Testis (tissue), 3 donors: ENCODE data around the gene MARCHF5. TPM values are rescaled to one million over a fixed set of nuclear protein-coding genes. Genes with fewer than 3 reads are reported as not detected.
"Not testable (repeated sequence)": the region's sequence is repeated elsewhere in the genome, so short reads cannot be mapped to it uniquely, and the experiment has no call there.

ENCODE experiments used
- DNase-seq: peaks from one replicate; pipeline ENCODE4 v3.0.0-alpha.2; 2019
- H3K27ac ChIP-seq, 2 donors: fragments of 200-600 bp; sonication (generic); one replicate each; pipeline ENCODE4 v1.5.1; 2019
- H3K27me3 ChIP-seq: fragments of 200-600 bp; sonication (generic); one replicate; pipeline ENCODE4 v1.5.1; 2019
- H3K36me3 ChIP-seq: fragments of 200-600 bp; sonication (generic); one replicate; pipeline ENCODE4 v1.5.1; 2017; ENCODE audit warnings: low read depth; ENCODE audit errors: missing control alignments
- H3K4me1 ChIP-seq: fragments of 200-600 bp; sonication (generic); one replicate; pipeline ENCODE4 v1.5.1; 2019
- H3K4me3 ChIP-seq, 2 donors: fragments of 200-600 bp; sonication (generic); one replicate each; pipeline ENCODE4 v1.5.1; 2017 to 2019
- H3K9me3 ChIP-seq: fragments of 200-600 bp; sonication (generic); one replicate; pipeline ENCODE4 v1.5.1; 2017
- POLR2A ChIP-seq: fragments of 450-650 bp; IDR thresholded peaks from one replicate; pipeline ENCODE4 v1.6.1; 2017; ENCODE audit warnings: antibody characterized with exemption, mild to moderate bottlenecking, moderate library complexity
- WGBS, 2 donors: methylation state at CpG; one replicate each; pipeline ENCODE4 v1.1.5; 2018; 5-methylcytosine and 5-hydroxymethylcytosine counted together
- intact Hi-C: fragments of 100-400 bp; cut with DNase I; formaldehyde crosslinking; loops from one replicate; pipeline ENCODE4 v1.15.1; 2023; ENCODE audit warnings: low total_unique reads
- polyA plus RNA-seq: library from polyadenylated mRNA; stranded (reverse); fragments of 350-450 nt; fragmentation: Illumina TruSeq; extraction: RNeasy Lipid Tissue Mini Kit (QIAGEN cat#74804); gene quantifications from one replicate; pipeline ENCODE4 v1.2.3, GENCODE V29; 2014; ENCODE audit warnings: low read depth, low replicate concordance; ENCODE audit not compliant: insufficient read depth
- total RNA-seq, 2 donors: library from RNA; depleted of rRNA; stranded (reverse); fragments of >200 nt; gene quantifications; one replicate each; pipeline ENCODE4 v1.2.3, GENCODE V29; 2016
- TF ChIP-seq, protein P1 (sequence below), 3 experiments: fragments of 450-650 bp in 2 of 3; fragments of 200-600 bp in 1 of 3; sonication (generic) in 1 of 3; IDR thresholded peaks; one replicate each; pipeline ENCODE4 v1.5.1; 2016 to 2019; ENCODE audit warnings: antibody characterized with exemption in 3 of 3, mild to moderate bottlenecking in 2 of 3, moderate library complexity in 1 of 3

The MARCHF5 gene
- total and polyA plus RNA-seq, 3 donors from 2014 or later: 17.1 to 53.9 (median 23.3) TPM

- peaks cover 1% of the 10 kb centered on the region for H3K36me3 ChIP-seq
- TF ChIP-seq, protein P1, sequence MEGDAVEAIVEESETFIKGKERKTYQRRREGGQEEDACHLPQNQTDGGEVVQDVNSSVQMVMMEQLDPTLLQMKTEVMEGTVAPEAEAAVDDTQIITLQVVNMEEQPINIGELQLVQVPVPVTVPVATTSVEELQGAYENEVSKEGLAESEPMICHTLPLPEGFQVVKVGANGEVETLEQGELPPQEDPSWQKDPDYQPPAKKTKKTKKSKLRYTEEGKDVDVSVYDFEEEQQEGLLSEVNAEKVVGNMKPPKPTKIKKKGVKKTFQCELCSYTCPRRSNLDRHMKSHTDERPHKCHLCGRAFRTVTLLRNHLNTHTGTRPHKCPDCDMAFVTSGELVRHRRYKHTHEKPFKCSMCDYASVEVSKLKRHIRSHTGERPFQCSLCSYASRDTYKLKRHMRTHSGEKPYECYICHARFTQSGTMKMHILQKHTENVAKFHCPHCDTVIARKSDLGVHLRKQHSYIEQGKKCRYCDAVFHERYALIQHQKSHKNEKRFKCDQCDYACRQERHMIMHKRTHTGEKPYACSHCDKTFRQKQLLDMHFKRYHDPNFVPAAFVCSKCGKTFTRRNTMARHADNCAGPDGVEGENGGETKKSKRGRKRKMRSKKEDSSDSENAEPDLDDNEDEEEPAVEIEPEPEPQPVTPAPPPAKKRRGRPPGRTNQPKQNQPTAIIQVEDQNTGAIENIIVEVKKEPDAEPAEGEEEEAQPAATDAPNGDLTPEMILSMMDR (IDR thresholded peaks at IDR 0.05): no peak
- TF ChIP-seq POLR2A: no peak
Observed at GRCh38 chr10:92316610-92317009, 25.6 kb downstream of the MARCHF5 start.

GRCh38 chr10:92323079-92323478, 32.1 kb downstream of the MARCHF5 start:
- Histone ChIP-seq H3K9me3 (no peaks in the 10 kb centered on the region), H3K4me1 (no peaks in the 10 kb centered on the region), H3K27me3 (no peaks in the 10 kb centered on the region), H3K36me3 (no peaks in the 10 kb centered on the region), H3K4me3 (no peak overlapping the region), H3K27ac (no peak overlapping the region)
- TF ChIP-seq, protein P1 (IDR thresholded peaks at IDR 0.05): no peak
- no peak for TF ChIP-seq POLR2A
- 72 to 82% methylated on average over 2 of the region's 2 CpGs for WGBS, 2 donors
- no peak for DNase-seq
- intact Hi-C loops: no loop called here

More at GRCh38 chr10:92316610-92317009, 25.6 kb downstream of the MARCHF5 start:
- Histone ChIP-seq H3K27me3 (no peaks in the 10 kb centered on the region), H3K9me3 (no peaks in the 10 kb centered on the region), H3K4me3 (no peak overlapping the region), H3K4me1 (no peaks in the 10 kb centered on the region), H3K27ac (no peak overlapping the region)
- WGBS, 2 donors: 80 to 81% methylated on average over 2 of the region's 2 CpGs
- intact Hi-C loops: no loop called here
- no peak for DNase-seq

- Histone ChIP-seq H3K27ac (no peak overlapping the region), H3K27me3 (no peaks in the 10 kb centered on the region), H3K4me1 (no peaks in the 10 kb centered on the region), H3K36me3 (no peaks in the 10 kb centered on the region), H3K9me3 (no peaks in the 10 kb centered on the region), H3K4me3 (no peak overlapping the region)
- WGBS, 2 donors: 63 to 65% methylated on average over 3 of the region's 3 CpGs
- no peak for DNase-seq
- intact Hi-C loops: no loop called here
- TF ChIP-seq, protein P1 (IDR thresholded peaks at IDR 0.05): no peak
- no peak for TF ChIP-seq POLR2A
Observed at GRCh38 chr10:92327445-92328433, 36.8 kb downstream of the MARCHF5 start.

- no peak for DNase-seq
- no peak overlapping the region for H3K4me3 ChIP-seq
- no peak overlapping the region for H3K27ac ChIP-seq
- TF ChIP-seq, protein P1 (IDR thresholded peaks at IDR 0.05): no peak
- no peak for TF ChIP-seq POLR2A
- H3K9me3 ChIP-seq: no peaks in the 10 kb centered on the region
- no peaks in the 10 kb centered on the region for H3K4me1 ChIP-seq
- no peaks in the 10 kb centered on the region for H3K36me3 ChIP-seq
- intact Hi-C loops: no loop called here
- H3K27me3 ChIP-seq: no peaks in the 10 kb centered on the region
Observed at GRCh38 chr10:92328993-92329392, 38.0 kb downstream of the MARCHF5 start.

DNA sequence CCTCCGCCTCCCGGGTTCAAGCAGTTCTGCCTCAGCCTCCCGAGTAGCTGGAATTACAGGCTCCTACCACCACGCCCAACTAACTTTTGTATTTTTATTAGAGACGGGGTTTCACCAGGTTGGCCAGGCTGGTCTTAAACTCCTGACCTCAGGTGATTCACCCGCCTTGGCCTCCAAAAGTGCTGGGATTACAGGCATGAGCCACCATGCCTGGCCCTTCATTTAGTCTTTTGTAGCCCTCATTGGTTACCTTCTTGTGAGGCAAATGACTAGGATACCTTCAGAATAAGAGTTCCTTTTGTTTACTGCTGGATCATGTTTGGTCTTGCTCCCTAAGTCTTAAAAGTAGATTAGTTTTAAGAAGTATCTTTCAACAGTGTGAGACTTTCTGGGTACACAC, 39.0 kb downstream of the MARCHF5 start:
- H3K4me3 ChIP-seq, intact Hi-C loops, H3K27ac ChIP-seq, H3K27me3 ChIP-seq, DNase-seq, H3K36me3 ChIP-seq, H3K4me1 ChIP-seq, H3K9me3 ChIP-seq: not testable (repeated sequence)
- WGBS, 2 donors: 90 to 91% methylated on average over 6 of the region's 6 CpGs
